ENCODE data around the gene MKNK1.
A peak's percentile ranks its signal among the peaks of the same experiment; 100 is the strongest.

Gene MKNK1

GRCh38 chr1:46530791-46531409 is 73.2 kb downstream of the MKNK1 start:
- peaks cover 4 to 8% of the 10 kb centered on the region in 2 donors for H3K4me1 ChIP-seq (ENCODE audit: control insufficient read depth in 2 of 2, insufficient read depth in 2 of 2, low read length in 2 of 2)
- H3K27me3 ChIP-seq (ENCODE audit: control insufficient read depth in 2 of 2, insufficient read depth in 2 of 2, low read length in 2 of 2), result peaks cover 21 to 25% of the 10 kb centered on the region in 2 donors
- H3K36me3 ChIP-seq (ENCODE audit: control insufficient read depth in 2 of 2, insufficient read depth in 2 of 2, low read length in 2 of 2), result no peaks in the 10 kb centered on the region

GRCh38 chr1:46530311-46530710 is 73.8 kb downstream of the MKNK1 start:
- Histone ChIP-seq H3K9ac (ENCODE audit: low read depth in 1 of 2, low read length in 2 of 2) (no peak overlapping the region), H3K4me3 (ENCODE audit: low read length in 2 of 2) (no peak overlapping the region), H3K36me3 (ENCODE audit: control insufficient read depth in 2 of 2, insufficient read depth in 2 of 2, low read length in 2 of 2) (no peaks in the 10 kb centered on the region), H3K27me3 (ENCODE audit: control insufficient read depth in 2 of 2, insufficient read depth in 2 of 2, low read length in 2 of 2) (peaks cover 21 to 24% of the 10 kb centered on the region in 2 donors), H3K4me1 (ENCODE audit: control insufficient read depth in 2 of 2, insufficient read depth in 2 of 2, low read length in 2 of 2) (peaks cover 4 to 8% of the 10 kb centered on the region in 2 donors), H3K9me3 (ENCODE audit: control insufficient read depth in 2 of 2, low read length in 2 of 2) (no peaks in the 10 kb centered on the region), H3K27ac (ENCODE audit: low read depth in 2 of 2, low read length in 2 of 2) (no peak overlapping the region)

More at GRCh38 chr1:46530791-46531409, 73.2 kb downstream of the MKNK1 start:
- Histone ChIP-seq H3K9ac (ENCODE audit: low read depth in 1 of 2, low read length in 2 of 2) (no peak overlapping the region), H3K4me3 (ENCODE audit: low read length in 2 of 2) (no peak overlapping the region), H3K9me3 (ENCODE audit: control insufficient read depth in 2 of 2, low read length in 2 of 2) (no peaks in the 10 kb centered on the region), H3K27ac (ENCODE audit: low read depth in 2 of 2, low read length in 2 of 2) (no peak overlapping the region)

- Histone ChIP-seq H3K4me1 (ENCODE audit: control insufficient read depth in 2 of 2, insufficient read depth in 2 of 2, low read length in 2 of 2) (peaks cover 4 to 8% of the 10 kb centered on the region in 2 donors), H3K9me3 (ENCODE audit: control insufficient read depth in 2 of 2, low read length in 2 of 2) (no peaks in the 10 kb centered on the region), H3K9ac (ENCODE audit: low read depth in 1 of 2, low read length in 2 of 2) (no peak overlapping the region), H3K27me3 (ENCODE audit: control insufficient read depth in 2 of 2, insufficient read depth in 2 of 2, low read length in 2 of 2) (peaks cover 17 to 20% of the 10 kb centered on the region in 2 donors), H3K4me3 (ENCODE audit: low read length in 2 of 2) (no peak overlapping the region), H3K36me3 (ENCODE audit: control insufficient read depth in 2 of 2, insufficient read depth in 2 of 2, low read length in 2 of 2) (no peaks in the 10 kb centered on the region), H3K27ac (ENCODE audit: low read depth in 2 of 2, low read length in 2 of 2) (no peak overlapping the region)
These were observed 74.9 kb downstream of the MKNK1 start for GRCh38 chr1:46529031-46529630.

- Histone ChIP-seq H3K9ac (ENCODE audit: low read depth in 1 of 2, low read length in 2 of 2) (no peak overlapping the region), H3K4me3 (ENCODE audit: low read length in 2 of 2) (no peak overlapping the region), H3K9me3 (ENCODE audit: control insufficient read depth in 2 of 2, low read length in 2 of 2) (no peaks in the 10 kb centered on the region), H3K4me1 (ENCODE audit: control insufficient read depth in 2 of 2, insufficient read depth in 2 of 2, low read length in 2 of 2) (peaks cover under 1 to 8% of the 10 kb centered on the region in 2 donors), H3K27ac (ENCODE audit: low read depth in 2 of 2, low read length in 2 of 2) (no peak overlapping the region), H3K27me3 (ENCODE audit: control insufficient read depth in 2 of 2, insufficient read depth in 2 of 2, low read length in 2 of 2) (peaks cover 12 to 20% of the 10 kb centered on the region in 2 donors), H3K36me3 (ENCODE audit: control insufficient read depth in 2 of 2, insufficient read depth in 2 of 2, low read length in 2 of 2) (no peaks in the 10 kb centered on the region)
These were observed 75.6 kb downstream of the MKNK1 start for GRCh38 chr1:46528297-46528955.

GRCh38 chr1:46527474-46528296 is 76.4 kb downstream of the MKNK1 start:
- no peaks in the 10 kb centered on the region for H3K9me3 ChIP-seq (ENCODE audit: control insufficient read depth in 2 of 2, low read length in 2 of 2)
- no peaks in the 10 kb centered on the region for H3K36me3 ChIP-seq (ENCODE audit: control insufficient read depth in 2 of 2, insufficient read depth in 2 of 2, low read length in 2 of 2)
- H3K27ac ChIP-seq (ENCODE audit: low read depth in 2 of 2, low read length in 2 of 2), result peak overlapping the region; percentile 38 to 68
- H3K4me3 ChIP-seq (ENCODE audit: low read length in 2 of 2), result no peak overlapping the region
- H3K4me1 ChIP-seq (ENCODE audit: control insufficient read depth in 2 of 2, insufficient read depth in 2 of 2, low read length in 2 of 2), result peaks cover under 1 to 8% of the 10 kb centered on the region in 2 donors
- H3K9ac ChIP-seq (ENCODE audit: low read depth in 1 of 2, low read length in 2 of 2), result no peak overlapping the region
- peaks cover 12 to 20% of the 10 kb centered on the region in 2 donors for H3K27me3 ChIP-seq (ENCODE audit: control insufficient read depth in 2 of 2, insufficient read depth in 2 of 2, low read length in 2 of 2)

GRCh38 chr1:46526691-46527291 is 77.3 kb downstream of the MKNK1 start:
- Histone ChIP-seq H3K27ac (ENCODE audit: low read depth in 2 of 2, low read length in 2 of 2) (peak overlapping the region; percentile 66 to 68), H3K27me3 (ENCODE audit: control insufficient read depth in 2 of 2, insufficient read depth in 2 of 2, low read length in 2 of 2) (peaks cover 12 to 14% of the 10 kb centered on the region in 2 donors), H3K9me3 (ENCODE audit: control insufficient read depth in 2 of 2, low read length in 2 of 2) (no peaks in the 10 kb centered on the region), H3K4me3 (ENCODE audit: low read length in 2 of 2) (no peak overlapping the region), H3K36me3 (ENCODE audit: control insufficient read depth in 2 of 2, insufficient read depth in 2 of 2, low read length in 2 of 2) (no peaks in the 10 kb centered on the region), H3K4me1 (ENCODE audit: control insufficient read depth in 2 of 2, insufficient read depth in 2 of 2, low read length in 2 of 2) (peaks cover 7 to 8% of the 10 kb centered on the region in 2 donors), H3K9ac (ENCODE audit: low read depth in 1 of 2, low read length in 2 of 2) (no peak overlapping the region)

GRCh38 chr1:46526013-46526690 is 77.9 kb downstream of the MKNK1 start:
- H3K9ac ChIP-seq (ENCODE audit: low read depth in 1 of 2, low read length in 2 of 2), result no peak overlapping the region
- no peak overlapping the region for H3K4me3 ChIP-seq (ENCODE audit: low read length in 2 of 2)
- H3K27ac ChIP-seq (ENCODE audit: low read depth in 2 of 2, low read length in 2 of 2), result peak overlapping the region; percentile 66 to 68
- no peaks in the 10 kb centered on the region for H3K9me3 ChIP-seq (ENCODE audit: control insufficient read depth in 2 of 2, low read length in 2 of 2)
- H3K36me3 ChIP-seq (ENCODE audit: control insufficient read depth in 2 of 2, insufficient read depth in 2 of 2, low read length in 2 of 2), result no peaks in the 10 kb centered on the region
- H3K27me3 ChIP-seq (ENCODE audit: control insufficient read depth in 2 of 2, insufficient read depth in 2 of 2, low read length in 2 of 2), result peaks cover 10 to 12% of the 10 kb centered on the region in 2 donors
- H3K4me1 ChIP-seq (ENCODE audit: control insufficient read depth in 2 of 2, insufficient read depth in 2 of 2, low read length in 2 of 2), result peaks cover 7 to 8% of the 10 kb centered on the region in 2 donors

GRCh38 chr1:46525253-46525983 is 78.7 kb downstream of the MKNK1 start:
- Histone ChIP-seq H3K4me1 (ENCODE audit: control insufficient read depth in 2 of 2, insufficient read depth in 2 of 2, low read length in 2 of 2) (peaks cover 7 to 8% of the 10 kb centered on the region in 2 donors), H3K4me3 (ENCODE audit: low read length in 2 of 2) (no peak overlapping the region), H3K36me3 (ENCODE audit: control insufficient read depth in 2 of 2, insufficient read depth in 2 of 2, low read length in 2 of 2) (no peaks in the 10 kb centered on the region), H3K27me3 (ENCODE audit: control insufficient read depth in 2 of 2, insufficient read depth in 2 of 2, low read length in 2 of 2) (peaks cover 8 to 10% of the 10 kb centered on the region in 2 donors), H3K9me3 (ENCODE audit: control insufficient read depth in 2 of 2, low read length in 2 of 2) (no peaks in the 10 kb centered on the region), H3K27ac (ENCODE audit: low read depth in 2 of 2, low read length in 2 of 2) (no peak overlapping the region), H3K9ac (ENCODE audit: low read depth in 1 of 2, low read length in 2 of 2) (no peak overlapping the region)

- peaks cover 7 to 8% of the 10 kb centered on the region in 2 donors for H3K4me1 ChIP-seq (ENCODE audit: control insufficient read depth in 2 of 2, insufficient read depth in 2 of 2, low read length in 2 of 2)
- no peaks in the 10 kb centered on the region for H3K36me3 ChIP-seq (ENCODE audit: control insufficient read depth in 2 of 2, insufficient read depth in 2 of 2, low read length in 2 of 2)
- H3K4me3 ChIP-seq (ENCODE audit: low read length in 2 of 2), result no peak overlapping the region
- H3K27me3 ChIP-seq (ENCODE audit: control insufficient read depth in 2 of 2, insufficient read depth in 2 of 2, low read length in 2 of 2), result peaks cover 8 to 10% of the 10 kb centered on the region in 2 donors
- no peaks in the 10 kb centered on the region for H3K9me3 ChIP-seq (ENCODE audit: control insufficient read depth in 2 of 2, low read length in 2 of 2)
- no peak overlapping the region for H3K9ac ChIP-seq (ENCODE audit: low read depth in 1 of 2, low read length in 2 of 2)
- no peak overlapping the region for H3K27ac ChIP-seq (ENCODE audit: low read depth in 2 of 2, low read length in 2 of 2)
These were observed 79.2 kb downstream of the MKNK1 start for GRCh38 chr1:46524843-46525242.
